HepG2 (cell line): Measurements from ENCODE around the gene NOP9. TPM values are rescaled to one million over a fixed set of nuclear protein-coding genes. Genes with fewer than 3 reads are reported as not detected.

Experiments
- FOXP1 ChIP-seq, 2 experiments: fragments of 450-650 bp in 1 of 2; IDR thresholded peaks; 2 replicates each; pipeline ENCODE4 v1.6.1; 2017 to 2018; ENCODE audit warnings: antibody characterized with exemption in 1 of 2
- GLI4 ChIP-seq: sonication (generic); formaldehyde crosslinking; IDR thresholded peaks from 2 replicates; pipeline ENCODE4 v1.5.1; 2020; ENCODE audit warnings: missing genetic modification reagents, mild to moderate bottlenecking, moderate library complexity, borderline replicate concordance
- HDAC1 ChIP-seq: sonication (generic); formaldehyde crosslinking; IDR thresholded peaks from 2 replicates; pipeline ENCODE4 v1.5.1; 2020; ENCODE audit warnings: mild to moderate bottlenecking, missing genetic modification reagents
- ZBTB21 ChIP-seq: sonication (generic); formaldehyde crosslinking; IDR thresholded peaks from 2 replicates; pipeline ENCODE4 v1.4.0; 2020; ENCODE audit warnings: missing genetic modification reagents
- ZFP62 ChIP-seq: sonication (generic); formaldehyde crosslinking; IDR thresholded peaks from 2 replicates; pipeline ENCODE4 v1.4.0; 2020; ENCODE audit warnings: missing genetic modification reagents
- ZNF549 ChIP-seq: sonication (generic); formaldehyde crosslinking; IDR thresholded peaks from 2 replicates; pipeline ENCODE4 v1.5.0; 2020; ENCODE audit warnings: missing genetic modification reagents
- ZNF562 ChIP-seq: sonication (generic); formaldehyde crosslinking; IDR thresholded peaks from 2 replicates; pipeline ENCODE4 v1.8.0; 2022; ENCODE audit warnings: missing genetic modification reagents, borderline replicate concordance
- ZNF776 ChIP-seq: sonication (generic); formaldehyde crosslinking; IDR thresholded peaks from 2 replicates; pipeline ENCODE4 v1.4.0; 2020; ENCODE audit warnings: mild to moderate bottlenecking, missing genetic modification reagents
- polyA plus RNA-seq, 8 experiments: library from polyadenylated mRNA; depleted of rRNA in 3 of 8; stranded (reverse) in 7 of 8; unstranded in 1 of 8; fragments of >200 nt; fragmentation: Illumina TruSeq in 4 of 8; extraction: Trizol in 4 of 8; gene quantifications; 2 replicates each; pipeline versions ENCODE4 v1.2.1 to v1.2.3, GENCODE V29; 2011 to 2016; ENCODE audit warnings: low read depth in 4 of 8, missing spikeins in 1 of 8, mixed read lengths in 1 of 8; ENCODE audit not compliant: insufficient read depth in 1 of 8
- total RNA-seq, 5 experiments: library from RNA; depleted of rRNA; stranded (reverse); fragments of >200 nt; fragmentation: Illumina TruSeq; extraction: Trizol; gene quantifications; 2 replicates each; pipeline ENCODE4 v1.2.3, GENCODE V29; 2016; ENCODE audit warnings: low read depth in 1 of 5
- TF ChIP-seq, protein P1 (sequence below): sonication (generic); formaldehyde crosslinking; IDR thresholded peaks from 2 replicates; pipeline ENCODE4 v1.4.0; 2020; ENCODE audit warnings: missing genetic modification reagents, borderline replicate concordance
- TF ChIP-seq, protein P2 (sequence below): sonication (generic); formaldehyde crosslinking; conservative IDR thresholded peaks from 2 replicates; pipeline ENCODE4 v1.8.0; 2022; ENCODE audit warnings: low read depth, missing genetic modification reagents
- TF ChIP-seq, protein P3 (sequence below): sonication (generic); formaldehyde crosslinking; IDR thresholded peaks from 2 replicates; pipeline ENCODE4 v1.5.1; 2020; ENCODE audit warnings: mild to moderate bottlenecking, missing genetic modification reagents, borderline replicate concordance
- TF ChIP-seq, protein P4 (sequence below): sonication (generic); formaldehyde crosslinking; IDR thresholded peaks from 2 replicates; pipeline ENCODE4; 2020; ENCODE audit warnings: missing genetic modification reagents, mild to moderate bottlenecking, borderline replicate concordance

Gene NOP9
- total and polyA plus RNA-seq, 2 of the 13 experiments (the other 11 are each of a cell fraction or from before 2014, with no cell fraction given) = 24.5 to 61.6 TPM

DNA sequence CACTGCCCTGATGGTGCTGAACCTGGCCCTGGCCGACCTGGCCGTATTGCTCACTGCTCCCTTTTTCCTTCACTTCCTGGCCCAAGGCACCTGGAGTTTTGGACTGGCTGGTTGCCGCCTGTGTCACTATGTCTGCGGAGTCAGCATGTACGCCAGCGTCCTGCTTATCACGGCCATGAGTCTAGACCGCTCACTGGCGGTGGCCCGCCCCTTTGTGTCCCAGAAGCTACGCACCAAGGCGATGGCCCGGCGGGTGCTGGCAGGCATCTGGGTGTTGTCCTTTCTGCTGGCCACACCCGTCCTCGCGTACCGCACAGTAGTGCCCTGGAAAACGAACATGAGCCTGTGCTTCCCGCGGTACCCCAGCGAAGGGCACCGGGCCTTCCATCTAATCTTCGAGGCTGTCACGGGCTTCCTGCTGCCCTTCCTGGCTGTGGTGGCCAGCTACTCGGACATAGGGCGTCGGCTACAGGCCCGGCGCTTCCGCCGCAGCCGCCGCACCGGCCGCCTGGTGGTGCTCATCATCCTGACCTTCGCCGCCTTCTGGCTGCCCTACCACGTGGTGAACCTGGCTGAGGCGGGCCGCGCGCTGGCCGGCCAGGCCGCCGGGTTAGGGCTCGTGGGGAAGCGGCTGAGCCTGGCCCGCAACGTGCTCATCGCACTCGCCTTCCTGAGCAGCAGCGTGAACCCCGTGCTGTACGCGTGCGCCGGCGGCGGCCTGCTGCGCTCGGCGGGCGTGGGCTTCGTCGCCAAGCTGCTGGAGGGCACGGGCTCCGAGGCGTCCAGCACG, 16.4 kb downstream of the NOP9 start (continued):
- TF ChIP-seq, protein P1, sequence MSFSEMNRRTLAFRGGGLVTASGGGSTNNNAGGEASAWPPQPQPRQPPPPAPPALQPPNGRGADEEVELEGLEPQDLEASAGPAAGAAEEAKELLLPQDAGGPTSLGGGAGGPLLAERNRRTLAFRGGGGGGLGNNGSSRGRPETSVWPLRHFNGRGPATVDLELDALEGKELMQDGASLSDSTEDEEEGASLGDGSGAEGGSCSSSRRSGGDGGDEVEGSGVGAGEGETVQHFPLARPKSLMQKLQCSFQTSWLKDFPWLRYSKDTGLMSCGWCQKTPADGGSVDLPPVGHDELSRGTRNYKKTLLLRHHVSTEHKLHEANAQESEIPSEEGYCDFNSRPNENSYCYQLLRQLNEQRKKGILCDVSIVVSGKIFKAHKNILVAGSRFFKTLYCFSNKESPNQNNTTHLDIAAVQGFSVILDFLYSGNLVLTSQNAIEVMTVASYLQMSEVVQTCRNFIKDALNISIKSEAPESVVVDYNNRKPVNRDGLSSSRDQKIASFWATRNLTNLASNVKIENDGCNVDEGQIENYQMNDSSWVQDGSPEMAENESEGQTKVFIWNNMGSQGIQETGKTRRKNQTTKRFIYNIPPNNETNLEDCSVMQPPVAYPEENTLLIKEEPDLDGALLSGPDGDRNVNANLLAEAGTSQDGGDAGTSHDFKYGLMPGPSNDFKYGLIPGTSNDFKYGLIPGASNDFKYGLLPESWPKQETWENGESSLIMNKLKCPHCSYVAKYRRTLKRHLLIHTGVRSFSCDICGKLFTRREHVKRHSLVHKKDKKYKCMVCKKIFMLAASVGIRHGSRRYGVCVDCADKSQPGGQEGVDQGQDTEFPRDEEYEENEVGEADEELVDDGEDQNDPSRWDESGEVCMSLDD (CRISPR knock-in tag) = peak; percentile 95
- peak; percentile 98; the same call in 1 of the 2 replicates for TF ChIP-seq GLI4 (CRISPR knock-in tag)
- TF ChIP-seq, protein P2, sequence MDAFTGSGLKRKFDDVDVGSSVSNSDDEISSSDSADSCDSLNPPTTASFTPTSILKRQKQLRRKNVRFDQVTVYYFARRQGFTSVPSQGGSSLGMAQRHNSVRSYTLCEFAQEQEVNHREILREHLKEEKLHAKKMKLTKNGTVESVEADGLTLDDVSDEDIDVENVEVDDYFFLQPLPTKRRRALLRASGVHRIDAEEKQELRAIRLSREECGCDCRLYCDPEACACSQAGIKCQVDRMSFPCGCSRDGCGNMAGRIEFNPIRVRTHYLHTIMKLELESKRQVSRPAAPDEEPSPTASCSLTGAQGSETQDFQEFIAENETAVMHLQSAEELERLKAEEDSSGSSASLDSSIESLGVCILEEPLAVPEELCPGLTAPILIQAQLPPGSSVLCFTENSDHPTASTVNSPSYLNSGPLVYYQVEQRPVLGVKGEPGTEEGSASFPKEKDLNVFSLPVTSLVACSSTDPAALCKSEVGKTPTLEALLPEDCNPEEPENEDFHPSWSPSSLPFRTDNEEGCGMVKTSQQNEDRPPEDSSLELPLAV = no peak
- TF ChIP-seq, protein P3, sequence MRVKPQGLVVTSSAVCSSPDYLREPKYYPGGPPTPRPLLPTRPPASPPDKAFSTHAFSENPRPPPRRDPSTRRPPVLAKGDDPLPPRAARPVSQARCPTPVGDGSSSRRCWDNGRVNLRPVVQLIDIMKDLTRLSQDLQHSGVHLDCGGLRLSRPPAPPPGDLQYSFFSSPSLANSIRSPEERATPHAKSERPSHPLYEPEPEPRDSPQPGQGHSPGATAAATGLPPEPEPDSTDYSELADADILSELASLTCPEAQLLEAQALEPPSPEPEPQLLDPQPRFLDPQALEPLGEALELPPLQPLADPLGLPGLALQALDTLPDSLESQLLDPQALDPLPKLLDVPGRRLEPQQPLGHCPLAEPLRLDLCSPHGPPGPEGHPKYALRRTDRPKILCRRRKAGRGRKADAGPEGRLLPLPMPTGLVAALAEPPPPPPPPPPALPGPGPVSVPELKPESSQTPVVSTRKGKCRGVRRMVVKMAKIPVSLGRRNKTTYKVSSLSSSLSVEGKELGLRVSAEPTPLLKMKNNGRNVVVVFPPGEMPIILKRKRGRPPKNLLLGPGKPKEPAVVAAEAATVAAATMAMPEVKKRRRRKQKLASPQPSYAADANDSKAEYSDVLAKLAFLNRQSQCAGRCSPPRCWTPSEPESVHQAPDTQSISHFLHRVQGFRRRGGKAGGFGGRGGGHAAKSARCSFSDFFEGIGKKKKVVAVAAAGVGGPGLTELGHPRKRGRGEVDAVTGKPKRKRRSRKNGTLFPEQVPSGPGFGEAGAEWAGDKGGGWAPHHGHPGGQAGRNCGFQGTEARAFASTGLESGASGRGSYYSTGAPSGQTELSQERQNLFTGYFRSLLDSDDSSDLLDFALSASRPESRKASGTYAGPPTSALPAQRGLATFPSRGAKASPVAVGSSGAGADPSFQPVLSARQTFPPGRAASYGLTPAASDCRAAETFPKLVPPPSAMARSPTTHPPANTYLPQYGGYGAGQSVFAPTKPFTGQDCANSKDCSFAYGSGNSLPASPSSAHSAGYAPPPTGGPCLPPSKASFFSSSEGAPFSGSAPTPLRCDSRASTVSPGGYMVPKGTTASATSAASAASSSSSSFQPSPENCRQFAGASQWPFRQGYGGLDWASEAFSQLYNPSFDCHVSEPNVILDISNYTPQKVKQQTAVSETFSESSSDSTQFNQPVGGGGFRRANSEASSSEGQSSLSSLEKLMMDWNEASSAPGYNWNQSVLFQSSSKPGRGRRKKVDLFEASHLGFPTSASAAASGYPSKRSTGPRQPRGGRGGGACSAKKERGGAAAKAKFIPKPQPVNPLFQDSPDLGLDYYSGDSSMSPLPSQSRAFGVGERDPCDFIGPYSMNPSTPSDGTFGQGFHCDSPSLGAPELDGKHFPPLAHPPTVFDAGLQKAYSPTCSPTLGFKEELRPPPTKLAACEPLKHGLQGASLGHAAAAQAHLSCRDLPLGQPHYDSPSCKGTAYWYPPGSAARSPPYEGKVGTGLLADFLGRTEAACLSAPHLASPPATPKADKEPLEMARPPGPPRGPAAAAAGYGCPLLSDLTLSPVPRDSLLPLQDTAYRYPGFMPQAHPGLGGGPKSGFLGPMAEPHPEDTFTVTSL (CRISPR knock-in tag) = no peak
- TF ChIP-seq HDAC1 (CRISPR knock-in tag) = no peak
- peak; percentile 100 for TF ChIP-seq ZNF776 (CRISPR knock-in tag)
- no peak for TF ChIP-seq FOXP1 (IDR thresholded peaks at IDR 0.05)
- TF ChIP-seq FOXP1 (CRISPR knock-in tag; IDR thresholded peaks at IDR 0.05) = no peak
- TF ChIP-seq ZBTB21 (CRISPR knock-in tag) = peak; percentile 64; the same call in 1 of the 2 replicates
- no peak for TF ChIP-seq ZNF562
- TF ChIP-seq, protein P4, sequence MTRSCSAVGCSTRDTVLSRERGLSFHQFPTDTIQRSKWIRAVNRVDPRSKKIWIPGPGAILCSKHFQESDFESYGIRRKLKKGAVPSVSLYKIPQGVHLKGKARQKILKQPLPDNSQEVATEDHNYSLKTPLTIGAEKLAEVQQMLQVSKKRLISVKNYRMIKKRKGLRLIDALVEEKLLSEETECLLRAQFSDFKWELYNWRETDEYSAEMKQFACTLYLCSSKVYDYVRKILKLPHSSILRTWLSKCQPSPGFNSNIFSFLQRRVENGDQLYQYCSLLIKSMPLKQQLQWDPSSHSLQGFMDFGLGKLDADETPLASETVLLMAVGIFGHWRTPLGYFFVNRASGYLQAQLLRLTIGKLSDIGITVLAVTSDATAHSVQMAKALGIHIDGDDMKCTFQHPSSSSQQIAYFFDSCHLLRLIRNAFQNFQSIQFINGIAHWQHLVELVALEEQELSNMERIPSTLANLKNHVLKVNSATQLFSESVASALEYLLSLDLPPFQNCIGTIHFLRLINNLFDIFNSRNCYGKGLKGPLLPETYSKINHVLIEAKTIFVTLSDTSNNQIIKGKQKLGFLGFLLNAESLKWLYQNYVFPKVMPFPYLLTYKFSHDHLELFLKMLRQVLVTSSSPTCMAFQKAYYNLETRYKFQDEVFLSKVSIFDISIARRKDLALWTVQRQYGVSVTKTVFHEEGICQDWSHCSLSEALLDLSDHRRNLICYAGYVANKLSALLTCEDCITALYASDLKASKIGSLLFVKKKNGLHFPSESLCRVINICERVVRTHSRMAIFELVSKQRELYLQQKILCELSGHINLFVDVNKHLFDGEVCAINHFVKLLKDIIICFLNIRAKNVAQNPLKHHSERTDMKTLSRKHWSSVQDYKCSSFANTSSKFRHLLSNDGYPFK = peak; percentile 91
- TF ChIP-seq ZNF549 = peak; percentile 89; the same call in 1 of the 2 replicates
- 0 out of 2 replicates have a peak, but pooled peaks have one; percentile 82 for TF ChIP-seq ZFP62 (CRISPR knock-in tag)
